Measurements from ENCODE around the gene SNRNP35.
"Not testable (repeated sequence)": the region's sequence is repeated elsewhere in the genome, so short reads cannot be mapped to it uniquely, and the experiment has no call there.

The SNRNP35 gene

DNA sequence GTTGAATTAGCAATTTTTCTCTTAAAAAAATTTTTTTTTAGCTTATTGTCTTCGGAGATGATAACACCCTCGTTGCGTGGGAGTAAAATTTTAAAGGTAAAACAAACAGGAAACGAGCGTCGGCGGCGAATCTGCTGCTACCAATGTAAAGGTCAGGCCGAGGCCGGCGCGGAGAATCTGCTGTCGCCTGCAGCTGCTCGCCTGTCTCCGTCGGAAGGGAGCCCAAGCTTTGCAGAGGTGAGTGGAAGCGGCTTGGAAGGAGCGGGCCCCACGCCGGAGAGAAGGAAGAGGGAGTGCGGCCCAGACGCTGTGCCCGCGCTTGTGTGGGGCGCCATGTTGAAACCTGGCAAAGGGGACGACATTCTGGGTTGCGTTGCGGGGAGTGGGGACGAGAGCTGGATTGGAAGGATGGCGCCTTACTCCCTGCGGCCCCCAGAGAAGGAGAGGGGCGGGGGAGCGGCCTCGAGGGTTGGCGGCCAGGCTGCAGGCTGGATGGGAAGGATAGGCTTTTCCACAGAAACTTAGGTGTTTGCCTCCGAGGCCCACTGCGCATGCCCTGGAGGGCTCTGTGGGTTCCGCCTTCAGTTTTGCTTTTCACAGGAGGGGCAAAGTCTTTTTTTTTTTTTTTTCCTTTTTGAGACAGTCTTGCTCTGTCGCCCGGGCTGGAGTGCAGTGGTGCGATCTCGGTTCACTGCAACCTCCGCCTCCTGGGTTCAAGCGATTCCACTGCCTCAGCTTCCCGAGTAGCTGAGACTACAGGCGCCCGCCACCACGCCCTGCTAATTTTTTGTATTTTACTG is at the start of gene SNRNP35:
Gene SNRNP35 (plus strand): TSS at position 160 of the 800 bp plus-strand sequence. CDS start 7,402 bp downstream, outside the sequence.
- peak within 1 kb of the TSS; percentile 84 for H3K4me3 ChIP-seq (ENCODE audit: low read depth, low read length)

GRCh38 chr12:123408619-123409018 is 49.3 kb upstream of the SNRNP35 start:
- DNase-seq (ENCODE audit: low read depth); H3K4me3 ChIP-seq (ENCODE audit: low read depth, low read length): not testable (repeated sequence)

More for the DNA sequence above, at the start of gene SNRNP35:
- DNase-seq (ENCODE audit: low read depth): peak; percentile 41

DNA sequence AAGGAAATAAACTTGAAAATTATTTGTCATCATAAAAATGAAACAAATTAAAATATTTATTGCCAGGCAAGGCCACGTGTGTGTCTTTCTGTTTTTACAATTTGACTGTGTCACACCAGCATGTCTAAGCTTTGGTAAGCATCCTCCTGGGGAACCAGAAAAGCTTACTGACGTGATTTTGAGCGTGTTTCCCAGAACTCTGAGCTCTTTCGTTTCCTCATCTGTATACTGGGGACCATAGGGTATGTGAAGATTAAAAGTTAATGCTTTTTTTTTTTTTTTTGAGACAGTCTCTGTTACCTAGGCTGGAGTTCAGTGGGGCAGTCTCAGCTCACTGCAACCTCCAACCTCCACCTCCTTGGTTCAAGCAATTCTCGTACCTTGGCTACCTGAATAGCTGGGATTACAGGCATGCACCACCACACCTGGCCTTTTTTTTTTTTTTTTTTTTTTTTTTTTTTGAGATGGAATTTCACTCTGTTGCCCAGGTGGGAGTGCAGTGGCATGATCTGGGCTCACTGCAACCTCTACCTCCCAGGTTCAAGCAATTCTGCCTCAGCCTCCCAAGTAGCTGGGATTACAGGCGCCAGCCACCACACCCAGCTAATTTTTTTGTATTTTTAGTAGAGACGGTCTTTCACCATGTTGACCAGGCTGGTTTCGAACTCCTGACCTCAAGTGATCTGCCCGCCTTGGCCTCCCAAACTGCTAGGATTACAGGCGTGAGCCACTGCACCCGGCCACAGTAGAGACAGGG is 48.5 kb upstream of the SNRNP35 start:
- not testable (repeated sequence) for H3K4me3 ChIP-seq (ENCODE audit: low read depth, low read length); DNase-seq (ENCODE audit: low read depth)

DNA sequence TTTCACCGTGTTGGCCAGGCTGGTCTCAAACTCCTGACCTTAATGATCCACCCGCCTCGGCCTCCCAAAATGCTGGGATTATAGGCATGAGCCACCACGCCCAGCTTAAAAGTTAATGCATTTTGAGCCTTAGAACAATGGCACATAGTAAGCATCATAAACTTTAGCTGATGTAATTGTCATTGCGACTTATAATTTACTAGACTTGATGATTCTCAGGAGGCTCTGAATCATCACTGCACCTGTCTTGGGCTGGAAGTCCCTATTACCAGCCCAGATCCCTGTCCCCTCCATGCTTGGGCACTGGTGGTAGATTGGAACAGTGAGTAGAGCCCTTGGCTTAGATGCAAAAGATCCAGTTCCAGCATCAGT is 47.9 kb upstream of the SNRNP35 start:
- no peak for DNase-seq (ENCODE audit: low read depth)
- H3K4me3 ChIP-seq (ENCODE audit: low read depth, low read length): no peak overlapping the region

- H3K4me3 ChIP-seq (ENCODE audit: low read depth, low read length): no peak overlapping the region
- DNase-seq (ENCODE audit: low read depth): no peak
Measured at GRCh38 chr12:123421314-123421713, 36.6 kb upstream of the SNRNP35 start.

DNA sequence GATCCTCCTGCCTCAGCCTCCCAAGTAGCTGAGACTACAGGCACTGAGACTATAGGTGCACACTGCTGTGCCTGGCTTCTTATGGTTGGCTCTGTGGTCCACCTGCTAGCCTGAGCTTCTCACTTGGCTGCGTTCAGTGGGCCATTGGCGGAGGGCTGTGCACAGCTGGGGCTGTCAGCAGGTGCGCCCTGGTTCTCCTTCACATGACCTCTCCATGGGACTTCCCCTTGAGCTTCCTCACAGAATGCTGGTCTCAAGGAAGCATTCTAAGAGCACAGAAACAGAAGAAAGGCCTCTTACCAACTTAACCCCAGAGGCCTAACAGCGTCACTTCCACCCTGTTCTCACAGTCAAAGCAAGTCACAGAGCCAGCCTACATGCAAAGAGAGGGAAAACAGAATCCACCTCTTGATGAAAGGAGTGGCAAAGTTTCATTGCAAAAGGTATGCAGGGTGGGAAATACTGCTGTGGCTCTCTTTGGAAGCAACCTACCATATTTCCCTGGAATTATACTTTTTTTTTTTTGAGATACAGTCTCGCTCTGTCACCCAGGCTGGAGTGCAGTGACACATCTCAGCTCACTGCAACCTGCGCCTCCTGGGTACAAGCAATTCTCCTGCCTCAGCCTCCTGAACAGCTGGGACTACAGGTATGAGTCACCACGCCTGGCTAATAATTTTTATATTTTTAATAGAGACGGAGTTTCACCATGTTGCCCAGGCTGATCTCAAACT is 30.7 kb upstream of the SNRNP35 start:
- DNase-seq (ENCODE audit: low read depth): no peak
- no peak overlapping the region for H3K4me3 ChIP-seq (ENCODE audit: low read depth, low read length)

- H3K4me3 ChIP-seq (ENCODE audit: low read depth, low read length): no peak overlapping the region
- DNase-seq (ENCODE audit: low read depth): no peak
Measured at GRCh38 chr12:123428591-123428990, 29.3 kb upstream of the SNRNP35 start.

DNA sequence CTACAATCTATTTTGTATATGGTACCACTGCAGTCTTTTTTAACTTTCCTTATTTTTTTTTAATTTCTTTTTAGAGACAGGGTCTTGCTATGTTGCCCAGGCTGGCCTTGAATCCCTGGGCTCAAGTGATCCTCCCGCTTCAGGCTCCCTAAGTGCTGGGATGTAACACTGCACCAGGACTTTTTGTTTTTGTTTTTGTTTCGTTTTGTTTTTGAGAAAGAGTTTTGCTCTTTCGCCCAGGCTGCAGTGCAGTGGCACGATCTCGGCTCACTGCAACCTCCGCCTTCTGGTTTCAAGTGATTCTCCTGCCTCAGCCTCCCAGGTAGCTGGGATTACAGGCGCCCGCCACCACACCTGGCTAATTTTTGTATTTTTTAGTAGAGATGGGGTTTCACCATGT is 28.8 kb upstream of the SNRNP35 start:
- H3K4me3 ChIP-seq (ENCODE audit: low read depth, low read length); DNase-seq (ENCODE audit: low read depth): not testable (repeated sequence)

- DNase-seq (ENCODE audit: low read depth); H3K4me3 ChIP-seq (ENCODE audit: low read depth, low read length): not testable (repeated sequence)
Measured at GRCh38 chr12:123431951-123432817, 25.8 kb upstream of the SNRNP35 start.

DNA sequence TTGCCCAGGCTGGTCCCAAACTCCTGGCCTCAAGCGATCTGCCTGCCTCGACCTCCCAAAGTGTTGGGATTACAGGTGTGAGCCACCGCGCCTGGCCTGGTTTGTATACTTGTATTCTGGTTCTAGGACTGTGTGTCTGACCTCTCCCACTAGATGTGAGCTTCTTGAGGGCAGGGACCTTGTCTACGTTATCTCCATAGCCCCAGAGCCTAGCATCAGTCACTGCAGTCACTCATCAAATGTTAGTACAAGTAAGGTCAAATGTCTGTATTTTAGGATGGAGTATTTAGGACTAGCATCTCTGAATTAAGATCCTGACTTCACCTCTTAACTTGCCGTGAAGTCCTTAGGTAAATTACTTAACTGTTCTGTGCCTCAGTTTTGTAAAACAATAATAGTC is 24.3 kb upstream of the SNRNP35 start:
- no peak overlapping the region for H3K4me3 ChIP-seq (ENCODE audit: low read depth, low read length)
- no peak for DNase-seq (ENCODE audit: low read depth)

- no peak for DNase-seq (ENCODE audit: low read depth)
- H3K4me3 ChIP-seq (ENCODE audit: low read depth, low read length): peak overlapping the region; percentile 73
Measured at GRCh38 chr12:123435636-123436016, 22.3 kb upstream of the SNRNP35 start.

GRCh38 chr12:123436017-123436964 is 21.6 kb upstream of the SNRNP35 start, which contains the start of gene RILPL2:
Gene RILPL2, minus strand, starts transcription at chr12:123436684. Its CDS starts 264 bp downstream, at chr12:123436420.
- peak; percentile 25 for DNase-seq (ENCODE audit: low read depth)
- H3K4me3 ChIP-seq (ENCODE audit: low read depth, low read length): peak within 1 kb of the TSS; percentile 73

- no peak for DNase-seq (ENCODE audit: low read depth)
Measured at GRCh38 chr12:123441523-123442164, 16.3 kb upstream of the SNRNP35 start.

DNA sequence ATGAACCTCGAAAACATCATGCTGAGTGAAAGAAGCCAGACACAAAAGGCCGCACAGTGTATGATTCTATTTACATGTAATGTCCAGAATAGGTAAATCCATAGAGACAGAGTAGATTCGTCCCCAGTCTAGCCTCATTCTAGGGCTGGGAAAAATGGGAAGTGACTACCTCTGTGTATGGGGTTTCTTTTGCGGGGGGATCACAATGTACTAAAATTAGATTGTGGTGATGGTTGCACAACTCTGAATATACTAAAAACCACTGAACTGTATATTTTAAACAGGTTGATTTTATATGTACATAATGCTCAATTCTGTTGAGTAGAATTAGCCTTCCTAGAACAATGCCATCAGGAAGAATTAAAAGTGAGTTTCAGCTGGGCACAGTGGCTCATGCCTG is 15.2 kb upstream of the SNRNP35 start:
- H3K4me3 ChIP-seq (ENCODE audit: low read depth, low read length): no peak overlapping the region
- DNase-seq (ENCODE audit: low read depth): no peak

More at GRCh38 chr12:123441523-123442164, 16.3 kb upstream of the SNRNP35 start:
- no peak overlapping the region for H3K4me3 ChIP-seq (ENCODE audit: low read depth, low read length)

- H3K4me3 ChIP-seq (ENCODE audit: low read depth, low read length): no peak overlapping the region
- peak; percentile 30 for DNase-seq (ENCODE audit: low read depth)
Measured at GRCh38 chr12:123444092-123445026, 13.6 kb upstream of the SNRNP35 start.
